ENCODE results near the gene KLKB1. TPM values are rescaled to one million over a fixed set of nuclear protein-coding genes. Genes with fewer than 3 reads are reported as not detected.
"Not testable (repeated sequence)": the region's sequence is repeated elsewhere in the genome, so short reads cannot be mapped to it uniquely, and the experiment has no call there.

Gene KLKB1
- total RNA-seq, 2 donors from 2014 or later, result 1.5 TPM; not detected in 1

- TF ChIP-seq CTCF (IDR thresholded peaks at IDR 0.05) (no peak), POLR2AphosphoS5 (IDR thresholded peaks at IDR 0.05) (no peak), POLR2A (IDR thresholded peaks at IDR 0.05) (no peak)
- Histone ChIP-seq H3K9me3 (no peaks in the 10 kb centered on the region), H3K27ac (no peak overlapping the region), H3K4me1 (replicated peaks) (no peaks in the 10 kb centered on the region), H3K4me3 (no peak overlapping the region), H3K36me3 (no peaks in the 10 kb centered on the region), H3K27me3 (replicated peaks; ENCODE audit: insufficient read depth) (no peaks in the 10 kb centered on the region)
- intact Hi-C loops (cut with DNase I), result no loop called here
- 91% methylated on average over 4 of the region's 4 CpGs for WGBS
- DNase-seq (ENCODE audit: low spot score), result no peak
These were observed 8.8 kb downstream of the KLKB1 start for GRCh38 chr4:186236126-186236525.

- H3K27ac ChIP-seq, result no peak overlapping the region
- intact Hi-C loops (cut with DNase I), result no loop called here
- WGBS, result 77% methylated on average over 7 of the region's 7 CpGs
- H3K9me3 ChIP-seq, result no peaks in the 10 kb centered on the region
- no peaks in the 10 kb centered on the region for H3K36me3 ChIP-seq
- TF ChIP-seq CTCF (IDR thresholded peaks at IDR 0.05) (no peak), POLR2A (IDR thresholded peaks at IDR 0.05) (no peak), POLR2AphosphoS5 (IDR thresholded peaks at IDR 0.05) (no peak)
- H3K27me3 ChIP-seq (replicated peaks; ENCODE audit: insufficient read depth), result no peaks in the 10 kb centered on the region
- no peaks in the 10 kb centered on the region for H3K4me1 ChIP-seq (replicated peaks)
- DNase-seq (ENCODE audit: low spot score), result no peak
- no peak overlapping the region for H3K4me3 ChIP-seq
These were observed 13.1 kb downstream of the KLKB1 start for GRCh38 chr4:186240452-186240847.

- H3K9me3 ChIP-seq, result no peaks in the 10 kb centered on the region
- no peak overlapping the region for H3K4me3 ChIP-seq
- no peak for DNase-seq (ENCODE audit: low spot score)
- WGBS, result 75% methylated on average over 7 of the region's 7 CpGs
- H3K36me3 ChIP-seq, result no peaks in the 10 kb centered on the region
- no peaks in the 10 kb centered on the region for H3K4me1 ChIP-seq (replicated peaks)
- intact Hi-C loops (cut with DNase I), result no loop called here
- TF ChIP-seq POLR2A (IDR thresholded peaks at IDR 0.05) (no peak), POLR2AphosphoS5 (IDR thresholded peaks at IDR 0.05) (no peak), CTCF (IDR thresholded peaks at IDR 0.05) (no peak)
- H3K27ac ChIP-seq, result no peak overlapping the region
- H3K27me3 ChIP-seq (replicated peaks; ENCODE audit: insufficient read depth), result no peaks in the 10 kb centered on the region
These were observed 13.7 kb downstream of the KLKB1 start for GRCh38 chr4:186240848-186241491.

- no peaks in the 10 kb centered on the region for H3K9me3 ChIP-seq
- no peaks in the 10 kb centered on the region for H3K4me1 ChIP-seq (replicated peaks)
- intact Hi-C loops (cut with DNase I), result no loop called here
- no peaks in the 10 kb centered on the region for H3K36me3 ChIP-seq
- TF ChIP-seq POLR2A (IDR thresholded peaks at IDR 0.05) (no peak), POLR2AphosphoS5 (IDR thresholded peaks at IDR 0.05) (no peak)
- WGBS, result 93% methylated on average over 4 of the region's 4 CpGs
- DNase-seq (ENCODE audit: low spot score), result no peak
- H3K4me3 ChIP-seq, result no peak overlapping the region
- no peaks in the 10 kb centered on the region for H3K27me3 ChIP-seq (replicated peaks; ENCODE audit: insufficient read depth)
- H3K27ac ChIP-seq, result no peak overlapping the region
These were observed 14.3 kb downstream of the KLKB1 start for GRCh38 chr4:186241616-186242015.

- DNase-seq (ENCODE audit: low spot score); intact Hi-C loops (cut with DNase I); H3K27ac ChIP-seq; H3K4me3 ChIP-seq; H3K9me3 ChIP-seq; H3K36me3 ChIP-seq; H3K27me3 ChIP-seq (replicated peaks; ENCODE audit: insufficient read depth); H3K4me1 ChIP-seq (replicated peaks): not testable (repeated sequence)
- 91% methylated on average over 10 of the region's 10 CpGs for WGBS
These were observed 14.7 kb downstream of the KLKB1 start for GRCh38 chr4:186242031-186242430.

GRCh38 chr4:186243331-186243730 lies 16.0 kb downstream of the KLKB1 start:
- intact Hi-C loops (cut with DNase I), result no loop called here
- H3K4me3 ChIP-seq, result no peak overlapping the region

More at GRCh38 chr4:186243331-186243730, 16.0 kb downstream of the KLKB1 start:
- WGBS, result 89% methylated on average over 2 of the region's 2 CpGs
- TF ChIP-seq POLR2A (IDR thresholded peaks at IDR 0.05), result no peak
- TF ChIP-seq POLR2AphosphoS5 (IDR thresholded peaks at IDR 0.05), result no peak
- TF ChIP-seq CTCF (IDR thresholded peaks at IDR 0.05), result no peak
- no peaks in the 10 kb centered on the region for H3K4me1 ChIP-seq (replicated peaks)
- no peaks in the 10 kb centered on the region for H3K27me3 ChIP-seq (replicated peaks; ENCODE audit: insufficient read depth)
- H3K27ac ChIP-seq, result no peak overlapping the region
- H3K9me3 ChIP-seq, result no peaks in the 10 kb centered on the region
- no peaks in the 10 kb centered on the region for H3K36me3 ChIP-seq
- no peak for DNase-seq (ENCODE audit: low spot score)

Data from prostate gland (tissue), 2 donors.